Panc1 (cell line): ENCODE results near the gene SYCP3.

Source experiments
- POLR2AphosphoS5 ChIP-seq: IDR thresholded peaks from 2 replicates; pipeline ENCODE4 v1.6.1; 2012; ENCODE audit warnings: mild to moderate bottlenecking, low read depth, low read length, moderate library complexity
- REST ChIP-seq, 2 experiments: IDR thresholded peaks; 2 replicates each; pipeline ENCODE4 v1.6.1; 2011 to 2012; ENCODE audit warnings: low read depth in 2 of 2, control low read depth in 1 of 2, low read length in 1 of 2, mild to moderate bottlenecking in 1 of 2, moderate library complexity in 1 of 2; ENCODE audit not compliant: insufficient read depth in 1 of 2
- SIN3A ChIP-seq: IDR thresholded peaks from 2 replicates; pipeline ENCODE4 v1.6.1; 2012; ENCODE audit warnings: low read depth, mild to moderate bottlenecking, low read length, moderate library complexity, borderline replicate concordance; ENCODE audit not compliant: insufficient read depth
- TF ChIP-seq, protein P1 (sequence below): fragments of 450-650 bp; IDR thresholded peaks from 2 replicates; pipeline ENCODE4 v1.5.1; 2017; ENCODE audit warnings: mild to moderate bottlenecking

DNA sequence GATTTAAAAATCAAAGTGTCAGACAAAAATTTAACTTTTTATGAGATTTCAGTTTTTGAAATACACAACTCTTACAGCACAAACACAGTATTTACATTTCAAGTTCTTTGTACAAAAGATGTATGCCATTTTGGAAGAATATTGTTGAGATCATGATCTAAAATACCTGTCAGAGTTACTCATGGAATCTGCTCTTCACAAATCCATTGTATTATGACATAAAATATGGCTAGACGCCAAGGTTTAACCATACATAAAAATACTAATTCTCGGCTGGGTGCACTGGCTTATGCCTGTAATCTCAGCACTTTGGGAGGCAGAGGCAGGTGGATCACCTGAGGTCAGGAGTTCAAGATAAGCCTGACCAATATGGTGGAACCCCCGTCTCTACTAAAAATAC lies 6.2 kb upstream of the SYCP3 start:
- TF ChIP-seq, protein P1, sequence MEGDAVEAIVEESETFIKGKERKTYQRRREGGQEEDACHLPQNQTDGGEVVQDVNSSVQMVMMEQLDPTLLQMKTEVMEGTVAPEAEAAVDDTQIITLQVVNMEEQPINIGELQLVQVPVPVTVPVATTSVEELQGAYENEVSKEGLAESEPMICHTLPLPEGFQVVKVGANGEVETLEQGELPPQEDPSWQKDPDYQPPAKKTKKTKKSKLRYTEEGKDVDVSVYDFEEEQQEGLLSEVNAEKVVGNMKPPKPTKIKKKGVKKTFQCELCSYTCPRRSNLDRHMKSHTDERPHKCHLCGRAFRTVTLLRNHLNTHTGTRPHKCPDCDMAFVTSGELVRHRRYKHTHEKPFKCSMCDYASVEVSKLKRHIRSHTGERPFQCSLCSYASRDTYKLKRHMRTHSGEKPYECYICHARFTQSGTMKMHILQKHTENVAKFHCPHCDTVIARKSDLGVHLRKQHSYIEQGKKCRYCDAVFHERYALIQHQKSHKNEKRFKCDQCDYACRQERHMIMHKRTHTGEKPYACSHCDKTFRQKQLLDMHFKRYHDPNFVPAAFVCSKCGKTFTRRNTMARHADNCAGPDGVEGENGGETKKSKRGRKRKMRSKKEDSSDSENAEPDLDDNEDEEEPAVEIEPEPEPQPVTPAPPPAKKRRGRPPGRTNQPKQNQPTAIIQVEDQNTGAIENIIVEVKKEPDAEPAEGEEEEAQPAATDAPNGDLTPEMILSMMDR, result no peak
- TF ChIP-seq POLR2AphosphoS5, result no peak
- no peak for TF ChIP-seq REST (IDR thresholded peaks at IDR 0.05; ENCODE audit: insufficient read depth in 1 of 2, low read depth in 2 of 2, low read length in 1 of 2)
- no peak for TF ChIP-seq SIN3A
